Breast epithelium (tissue), 3 donors: ENCODE results near the gene ANKIB1.

Experiments
- POLR2A ChIP-seq: fragments of 450-650 bp; IDR thresholded peaks from one replicate; pipeline ENCODE4 v1.6.1; 2016; ENCODE audit warnings: antibody characterized with exemption, mild to moderate bottlenecking, moderate library complexity
- POLR2AphosphoS5 ChIP-seq, 3 donors: sonication (generic); formaldehyde crosslinking; IDR thresholded peaks; one replicate each; pipeline ENCODE4 v1.6.1; 2017; ENCODE audit warnings: antibody characterized with exemption in 3 of 3

GRCh38 chr7:92359801-92360200, 114.0 kb downstream of the ANKIB1 start:
- TF ChIP-seq POLR2AphosphoS5 (IDR thresholded peaks at IDR 0.05) (no peak), POLR2A (no peak)
